Mammary epithelial cell (primary cell): ENCODE results near the gene KCNQ2.

Experiments used
- CTCF ChIP-seq, 2 donors: IDR thresholded peaks in 1 of 2; conservative IDR thresholded peaks in 1 of 2; 2 replicates each; pipeline ENCODE4 v1.5.1; 2011 to 2012; ENCODE audit warnings: inconsistent platforms in 2 of 2, low read length in 2 of 2, mild to moderate bottlenecking in 2 of 2, control low read depth in 1 of 2, low read depth in 1 of 2; ENCODE audit not compliant: insufficient read depth in 1 of 2; ENCODE audit errors: extremely low read depth in 1 of 2
- EZH2 ChIP-seq: IDR thresholded peaks from 2 replicates; pipeline ENCODE4 v1.6.1; 2012; ENCODE audit warnings: low read length, inconsistent platforms, borderline replicate concordance

GRCh38 chr20:63423751-63424150, 48.7 kb downstream of the KCNQ2 start:
- TF ChIP-seq EZH2 (no peak), CTCF (conservative IDR thresholded peaks at IDR 0.05 in 1 of 2, IDR thresholded peaks at IDR 0.05 in 1 of 2; ENCODE audit: extremely low read depth in 1 of 2, insufficient read depth in 1 of 2, low read depth in 1 of 2, low read length in 2 of 2) (no peak)
